Cerebellar cortex (tissue), 1 donor: ENCODE results near the gene MAP3K19.
"Not testable (repeated sequence)": the region's sequence is repeated elsewhere in the genome, so short reads cannot be mapped to it uniquely, and the experiment has no call there.

Source experiments
- DNase-seq: peaks from one replicate; pipeline ENCODE4 v3.0.0-alpha.2; 2015; ENCODE audit warnings: low spot score

The MAP3K19 gene

GRCh38 chr2:135047300-135047699, at the start of gene MAP3K19:
MAP3K19 (minus strand) TSS chr2:135047447; CDS start chr2:135024647, 22,800 bp downstream.
- DNase-seq, result no peak

- DNase-seq, result no peak
These were observed 49.6 kb upstream of the MAP3K19 start for GRCh38 chr2:135096665-135097446.

GRCh38 chr2:135095591-135095990, 48.3 kb upstream of the MAP3K19 start:
- no peak for DNase-seq

GRCh38 chr2:135094508-135094907, 47.3 kb upstream of the MAP3K19 start:
- DNase-seq, result no peak

- no peak for DNase-seq
These were observed 46.6 kb upstream of the MAP3K19 start for GRCh38 chr2:135093670-135094330.

- no peak for DNase-seq
These were observed 45.9 kb upstream of the MAP3K19 start for GRCh38 chr2:135093193-135093592.

GRCh38 chr2:135091681-135092080, 44.4 kb upstream of the MAP3K19 start:
- no peak for DNase-seq

- DNase-seq, result not testable (repeated sequence)
These were observed 42.4 kb upstream of the MAP3K19 start for GRCh38 chr2:135089597-135089996.

- no peak for DNase-seq
These were observed 39.0 kb upstream of the MAP3K19 start for GRCh38 chr2:135086222-135086621.

- DNase-seq, result no peak
These were observed 31.2 kb upstream of the MAP3K19 start for GRCh38 chr2:135078417-135078816.

GRCh38 chr2:135076556-135076955, 29.3 kb upstream of the MAP3K19 start:
- DNase-seq, result no peak

GRCh38 chr2:135074216-135074615, 27.0 kb upstream of the MAP3K19 start:
- DNase-seq, result no peak

GRCh38 chr2:135072125-135072997, 25.1 kb upstream of the MAP3K19 start:
- no peak for DNase-seq

GRCh38 chr2:135066710-135067109, 19.5 kb upstream of the MAP3K19 start:
- DNase-seq, result no peak

- no peak for DNase-seq
These were observed 16.9 kb upstream of the MAP3K19 start for GRCh38 chr2:135064149-135064548.

- no peak for DNase-seq
These were observed 16.0 kb upstream of the MAP3K19 start for GRCh38 chr2:135063210-135063609.

GRCh38 chr2:135059577-135059976, 12.3 kb upstream of the MAP3K19 start:
- no peak for DNase-seq

GRCh38 chr2:135056790-135057189, 9.5 kb upstream of the MAP3K19 start:
- DNase-seq, result no peak

- DNase-seq, result no peak
These were observed 8.0 kb upstream of the MAP3K19 start for GRCh38 chr2:135055182-135055786.

- no peak for DNase-seq
These were observed 5.8 kb upstream of the MAP3K19 start for GRCh38 chr2:135052997-135053474.

GRCh38 chr2:135052042-135052876, 5.0 kb upstream of the MAP3K19 start, which contains the start of gene RAB3GAP1:
RAB3GAP1 (plus strand) TSS chr2:135052292; CDS start chr2:135052308, 16 bp downstream.
- peak; percentile 84 for DNase-seq
